Cardiac fibroblast (primary cell): ENCODE data around the gene ATP11C.

ENCODE experiments used
- DNase-seq, 2 donors: peaks; one replicate each; pipeline versions ENCODE4 v3.0.0 to v3.0.0-alpha.2; 2010; ENCODE audit warnings: low read depth in 2 of 2
- H3K4me3 ChIP-seq, 2 donors: replicated peaks in 1 of 2; 1 replicate in 1 of 2; 2 replicates in 1 of 2; pipeline ENCODE4 v1.5.1; 2011; ENCODE audit warnings: low read depth in 2 of 2, low read length in 2 of 2, mild to moderate bottlenecking in 2 of 2, moderate library complexity in 1 of 2
- CTCF ChIP-seq: IDR thresholded peaks from one replicate; pipeline ENCODE4 v1.5.1; 2011; ENCODE audit warnings: low read depth, mild to moderate bottlenecking, low read length, inconsistent platforms

The ATP11C gene

GRCh38 chrX:139936259-139936658, 3.4 kb upstream of the ATP11C start:
- no peak for TF ChIP-seq CTCF
- DNase-seq, result no peak
- no peak overlapping the region for H3K4me3 ChIP-seq

GRCh38 chrX:139933904-139934303, 1.1 kb upstream of the ATP11C start:
- no peak for TF ChIP-seq CTCF
- no peak for DNase-seq
- H3K4me3 ChIP-seq, result peak overlapping the region; percentile 66 to 69

GRCh38 chrX:139932073-139932900, 566 bp downstream of the ATP11C start:
- no peak for TF ChIP-seq CTCF
- DNase-seq, result peak; percentile 29 to 49
- H3K4me3 ChIP-seq, result peak overlapping the region; percentile 69 to 74

- H3K4me3 ChIP-seq, result peak overlapping the region; percentile 69 to 74
- no peak for DNase-seq
- TF ChIP-seq CTCF, result no peak
These were observed 1.2 kb downstream of the ATP11C start for GRCh38 chrX:139931646-139932072.

GRCh38 chrX:139930916-139931645, 1.8 kb downstream of the ATP11C start:
- H3K4me3 ChIP-seq, result peak overlapping the region; percentile 69 to 74
- TF ChIP-seq CTCF, result no peak
- peak; percentile 14 to 22 for DNase-seq

- DNase-seq, result no peak
- no peak for TF ChIP-seq CTCF
- H3K4me3 ChIP-seq, result peak overlapping the region; percentile 69 to 74
These were observed 2.5 kb downstream of the ATP11C start for GRCh38 chrX:139930401-139930800.
